Measurements from ENCODE around the gene LRRC71. TPM values are rescaled to one million over a fixed set of nuclear protein-coding genes. Genes with fewer than 3 reads are reported as not detected.

Gene LRRC71
- total and polyA plus RNA-seq, 3 donors from 2014 or later: 17.5 to 49.2 (median 23.1) TPM

GRCh38 chr1:156904187-156904959 is 16.1 kb upstream of the LRRC71 start:
- peak overlapping the region in 1 of 2 donors; percentile 45 for H3K27ac ChIP-seq
- intact Hi-C loops (cut with DNase I; ENCODE audit: low total_unique reads): no loop called here
- no peak overlapping the region for H3K4me3 ChIP-seq
- TF ChIP-seq POLR2A (IDR thresholded peaks at IDR 0.05): no peak
- no peak for TF ChIP-seq CTCF (IDR thresholded peaks at IDR 0.05)
- no peak for DNase-seq
- H3K4me1 ChIP-seq: peaks cover 52% of the 10 kb centered on the region
- 45 to 53% methylated on average over 19 of the region's 19 CpGs for WGBS, 2 donors
- no peaks in the 10 kb centered on the region for H3K27me3 ChIP-seq
- no peaks in the 10 kb centered on the region for H3K36me3 ChIP-seq (ENCODE audit: low read depth, missing control alignments)
- H3K9me3 ChIP-seq: no peaks in the 10 kb centered on the region

GRCh38 chr1:156905176-156905575 is 15.3 kb upstream of the LRRC71 start:
- no peaks in the 10 kb centered on the region for H3K36me3 ChIP-seq (ENCODE audit: low read depth, missing control alignments)
- TF ChIP-seq CTCF (IDR thresholded peaks at IDR 0.05) (no peak), POLR2A (IDR thresholded peaks at IDR 0.05) (no peak)
- no peaks in the 10 kb centered on the region for H3K27me3 ChIP-seq
- peaks cover 47% of the 10 kb centered on the region for H3K4me1 ChIP-seq
- 63 to 68% methylated on average over 10 to 16 of the region's 16 CpGs for WGBS, 2 donors
- intact Hi-C loops (cut with DNase I; ENCODE audit: low total_unique reads): no loop called here
- no peak overlapping the region for H3K4me3 ChIP-seq
- H3K27ac ChIP-seq: no peak overlapping the region
- DNase-seq: no peak
- H3K9me3 ChIP-seq: no peaks in the 10 kb centered on the region

- Histone ChIP-seq H3K36me3 (ENCODE audit: low read depth, missing control alignments) (no peaks in the 10 kb centered on the region), H3K9me3 (no peaks in the 10 kb centered on the region), H3K4me1 (peaks cover 44% of the 10 kb centered on the region), H3K27me3 (no peaks in the 10 kb centered on the region), H3K27ac (no peak overlapping the region), H3K4me3 (no peak overlapping the region)
- TF ChIP-seq CTCF (IDR thresholded peaks at IDR 0.05) (no peak), POLR2A (IDR thresholded peaks at IDR 0.05) (no peak)
- intact Hi-C loops (cut with DNase I; ENCODE audit: low total_unique reads): no loop called here
- no peak for DNase-seq
- WGBS, 2 donors: 50 to 56% methylated on average over 4 of the region's 4 CpGs
Observed at GRCh38 chr1:156905651-156906050, 14.8 kb upstream of the LRRC71 start.

GRCh38 chr1:156906206-156906906 is 14.1 kb upstream of the LRRC71 start:
- Histone ChIP-seq H3K4me1 (peaks cover 40% of the 10 kb centered on the region), H3K36me3 (ENCODE audit: low read depth, missing control alignments) (no peaks in the 10 kb centered on the region), H3K4me3 (no peak overlapping the region), H3K27me3 (no peaks in the 10 kb centered on the region), H3K9me3 (no peaks in the 10 kb centered on the region), H3K27ac (peak overlapping the region in 1 of 2 donors; percentile 19)
- 88% methylated on average over 13 to 16 of the region's 16 CpGs for WGBS, 2 donors
- DNase-seq: no peak
- intact Hi-C loops (cut with DNase I; ENCODE audit: low total_unique reads): no loop called here
- TF ChIP-seq CTCF (IDR thresholded peaks at IDR 0.05): no peak
- no peak for TF ChIP-seq POLR2A (IDR thresholded peaks at IDR 0.05)

Measured in testis (tissue), 3 donors.